GM10266 (cell line): ENCODE results near the gene DBT.

ENCODE experiments used
- DNase-seq: peaks from one replicate; pipeline ENCODE4 v3.0.0; 2012; ENCODE audit errors: extremely low spot score
- CTCF ChIP-seq: IDR thresholded peaks from 2 replicates; pipeline ENCODE4 v1.5.1; 2012; ENCODE audit warnings: mild to moderate bottlenecking, low read depth; ENCODE audit not compliant: control insufficient read depth, insufficient read depth; ENCODE audit errors: missing control alignments

Gene DBT

GRCh38 chr1:100187912-100188311 is 61.7 kb downstream of the DBT start:
- no peak for DNase-seq

GRCh38 chr1:100184536-100184935 is 65.1 kb downstream of the DBT start:
- no peak for TF ChIP-seq CTCF
- no peak for DNase-seq

More at GRCh38 chr1:100187912-100188311, 61.7 kb downstream of the DBT start:
- no peak for TF ChIP-seq CTCF

GRCh38 chr1:100183370-100183769 is 66.3 kb downstream of the DBT start:
- no peak for DNase-seq
- no peak for TF ChIP-seq CTCF

- no peak for TF ChIP-seq CTCF
These were observed 71.5 kb downstream of the DBT start, which contains the start of gene LRRC39 for GRCh38 chr1:100178091-100178490. TSS of gene LRRC39 (minus strand) at chr1:100178256. CDS start at chr1:100168516, 9,740 bp downstream.

GRCh38 chr1:100177295-100178041 is 72.2 kb downstream of the DBT start:
- no peak for TF ChIP-seq CTCF
- DNase-seq, result no peak

More at GRCh38 chr1:100178091-100178490, 71.5 kb downstream of the DBT start, which contains the start of gene LRRC39:
- no peak for DNase-seq

- no peak for DNase-seq
- no peak for TF ChIP-seq CTCF
These were observed 81.6 kb downstream of the DBT start for GRCh38 chr1:100168051-100168450.

GRCh38 chr1:100164702-100165101 is 84.9 kb downstream of the DBT start:
- no peak for DNase-seq
- TF ChIP-seq CTCF, result no peak
